Measurements from ENCODE around the gene NRAS.

Gene NRAS

GRCh38 chr1:114725230-114725629 is 8.7 kb upstream of the NRAS start:
- DNase-seq = no peak

- no peak for DNase-seq
Measured at GRCh38 chr1:114723915-114724314, 7.3 kb upstream of the NRAS start.

- DNase-seq = no peak
Measured at GRCh38 chr1:114723457-114723856, 6.9 kb upstream of the NRAS start.

- no peak for DNase-seq
Measured at GRCh38 chr1:114720492-114720891, 3.9 kb upstream of the NRAS start.

- no peak for DNase-seq
Measured at GRCh38 chr1:114719424-114719787, 2.8 kb upstream of the NRAS start.

GRCh38 chr1:114718661-114719423 is 2.3 kb upstream of the NRAS start:
- DNase-seq = no peak

- DNase-seq = no peak
Measured at GRCh38 chr1:114715952-114716303, 643 bp downstream of the NRAS start.

- DNase-seq = no peak
Measured at GRCh38 chr1:114712977-114713376, 3.6 kb downstream of the NRAS start.

- no peak for DNase-seq
Measured at GRCh38 chr1:114710360-114710759, 6.2 kb downstream of the NRAS start.

- DNase-seq = no peak
Measured at GRCh38 chr1:114707604-114708003, 9.0 kb downstream of the NRAS start.

GRCh38 chr1:114703242-114703641 is 13.3 kb downstream of the NRAS start:
- DNase-seq = no peak

GRCh38 chr1:114702737-114703136 is 13.8 kb downstream of the NRAS start:
- no peak for DNase-seq

GRCh38 chr1:114701931-114702330 is 14.6 kb downstream of the NRAS start:
- no peak for DNase-seq

- no peak for DNase-seq
Measured at GRCh38 chr1:114700036-114700600, 16.5 kb downstream of the NRAS start.

GRCh38 chr1:114696810-114697209 is 19.8 kb downstream of the NRAS start:
- no peak for DNase-seq

- DNase-seq = no peak
Measured at GRCh38 chr1:114695430-114696058, 21.0 kb downstream of the NRAS start, which contains the start of gene AMPD1. Gene AMPD1, minus strand, starts transcription at chr1:114695546. Its CDS starts 75 bp downstream, at chr1:114695471.

GRCh38 chr1:114694540-114695310 is 21.8 kb downstream of the NRAS start:
- no peak for DNase-seq

GRCh38 chr1:114692947-114693346 is 23.6 kb downstream of the NRAS start:
- DNase-seq = no peak

- DNase-seq = no peak
Measured at GRCh38 chr1:114691061-114691460, 25.5 kb downstream of the NRAS start.

- no peak for DNase-seq
Measured at GRCh38 chr1:114690148-114690547, 26.4 kb downstream of the NRAS start.

- DNase-seq = no peak
Measured at GRCh38 chr1:114688526-114688925, 28.0 kb downstream of the NRAS start.

GRCh38 chr1:114685851-114686250 is 30.7 kb downstream of the NRAS start:
- DNase-seq = no peak

GRCh38 chr1:114677691-114678090 is 38.9 kb downstream of the NRAS start:
- no peak for DNase-seq

GRCh38 chr1:114676115-114676514 is 40.5 kb downstream of the NRAS start:
- no peak for DNase-seq

All from CD4-positive, alpha-beta T cell treated with Interleukin-1 beta for 1 hour (primary cell).